GM12875 (cell line): ENCODE data around the gene LBH.

ENCODE experiments used
- H3K4me3 ChIP-seq: one replicate; pipeline ENCODE4 v1.5.1; 2011; ENCODE audit warnings: low read depth, low read length, control low read depth
- CTCF ChIP-seq: IDR thresholded peaks from 2 replicates; pipeline ENCODE4 v1.5.1; 2011; ENCODE audit warnings: low read depth, mild to moderate bottlenecking, control low read depth, inconsistent platforms, low read length, moderate library complexity, borderline replicate concordance; ENCODE audit not compliant: insufficient read depth

LBH gene

GRCh38 chr2:30192314-30192713 lies 39.0 kb upstream of the LBH start:
- no peak for TF ChIP-seq CTCF
- no peak overlapping the region for H3K4me3 ChIP-seq

GRCh38 chr2:30193104-30193681 lies 38.1 kb upstream of the LBH start:
- no peak for TF ChIP-seq CTCF
- H3K4me3 ChIP-seq = no peak overlapping the region

GRCh38 chr2:30194421-30194820 lies 36.9 kb upstream of the LBH start:
- TF ChIP-seq CTCF = no peak
- H3K4me3 ChIP-seq = no peak overlapping the region

- no peak overlapping the region for H3K4me3 ChIP-seq
- TF ChIP-seq CTCF = no peak
Measured at GRCh38 chr2:30195016-30195415, 36.3 kb upstream of the LBH start.

GRCh38 chr2:30197570-30198192 lies 33.7 kb upstream of the LBH start:
- H3K4me3 ChIP-seq = no peak overlapping the region
- TF ChIP-seq CTCF = no peak

GRCh38 chr2:30201990-30202389 lies 29.3 kb upstream of the LBH start:
- H3K4me3 ChIP-seq = no peak overlapping the region
- no peak for TF ChIP-seq CTCF

- TF ChIP-seq CTCF = no peak
- H3K4me3 ChIP-seq = no peak overlapping the region
Measured at GRCh38 chr2:30203156-30203555, 28.2 kb upstream of the LBH start.
